Right cardiac atrium (tissue), 5 donors: ENCODE measurements around the gene MTHFD1L. TPM values are rescaled to one million over a fixed set of nuclear protein-coding genes. Genes with fewer than 3 reads are reported as not detected.
"Not testable (repeated sequence)": the region's sequence is repeated elsewhere in the genome, so short reads cannot be mapped to it uniquely, and the experiment has no call there.

Source experiments
- ATAC-seq, 2 donors: fragments of 200-7000 bp; cut with Tn5 transposase; one replicate each; pipeline versions ENCODE4 v1.8.0 to v1.9.1; 2020; ENCODE audit warnings: moderate library complexity in 2 of 2, mild to moderate bottlenecking in 1 of 2
- DNase-seq, 3 donors: peaks; one replicate each; pipeline ENCODE4 v3.0.0-alpha.2; 2020
- H3K27ac ChIP-seq: one replicate; pipeline ENCODE4 v1.5.1; 2013; ENCODE audit warnings: mild to moderate bottlenecking, low read length, control low read depth, moderate library complexity
- H3K27me3 ChIP-seq: one replicate; pipeline ENCODE4 v1.6.1; 2013; ENCODE audit not compliant: control insufficient read depth, insufficient read depth
- H3K4me1 ChIP-seq: one replicate; pipeline ENCODE4 v1.6.1; 2013; ENCODE audit warnings: low read length; ENCODE audit not compliant: control insufficient read depth, insufficient read depth
- H3K4me3 ChIP-seq: one replicate; pipeline ENCODE4 v1.5.1; 2013; ENCODE audit warnings: low read length, control low read depth
- H3K9me3 ChIP-seq: one replicate; pipeline ENCODE4 v1.6.1; 2013; ENCODE audit warnings: low read length; ENCODE audit not compliant: control insufficient read depth
- WGBS: extraction: QIAGEN DNeasy Blood & Tissue Kit; methylation state at CpG from one replicate; pipeline ENCODE4 v1.1.7; 2013; 5-methylcytosine and 5-hydroxymethylcytosine counted together
- intact Hi-C, 4 donors: fragments of 100-400 bp; cut with DNase I; formaldehyde crosslinking; loops; one replicate each; pipeline versions ENCODE4 v1.11.0 to v1.14.0; 2022 to 2023
- long read RNA-seq, 4 donors: library from polyadenylated mRNA; unstranded; transcript quantifications; one replicate each; pipeline ENCODE4 v2.0.0, GENCODE V29; 2020 to 2021
- polyA plus RNA-seq: library from polyadenylated mRNA; stranded (reverse); fragments of 200-250 nt; gene quantifications from one replicate; pipeline ENCODE4 v1.2.3, GENCODE V29; 2013
- total RNA-seq, 4 donors: library from RNA; stranded (reverse); fragmentation: NEBNext Ultra II Directional; extraction: Animal tissue kit (Norgen Biotek cat#: 25700); gene quantifications; one replicate each; pipeline ENCODE4 v1.2.1, GENCODE V29; 2021
- donor health status: healthy with polysubstance abuse.
- donor health status: DM: no; HTN: yes; CAD: no.
- donor health status: DM: no; HTN: no; CAD: no.
- donor health status: DM: no; HTN: yes; CAD: no; lungs with severe emphysema.
- donor health status: DM: yes; HTN: yes; CAD: no.

MTHFD1L gene
- total RNA-seq: 10 to 100 TPM in 1 of 4 donors, 1 to 10 TPM in 3; 3.3 to 18.2 (median 5.3) TPM
- 2.4 TPM for polyA plus RNA-seq
- long read RNA-seq, donor 1, partial matches to known transcripts: 1 of 10 reads
- long read RNA-seq, donor 1, other reads (novel, unspliced or antisense): 6 of 10 reads
- long read RNA-seq, donor 2: 0 reads
- long read RNA-seq, donor 3, partial matches to known transcripts: 23 of 41 reads
- long read RNA-seq, donor 3, other reads (novel, unspliced or antisense): 16 of 41 reads
- long read RNA-seq, donor 4, partial matches to known transcripts: 1 of 4 reads
- long read RNA-seq, donor 4, other reads (novel, unspliced or antisense): 2 of 4 reads

- intact Hi-C loops: no loop called here
- no peaks in the 10 kb centered on the region for H3K4me1 ChIP-seq
- under 1% methylated on average over 79 of the region's 82 CpGs for WGBS
- H3K4me3 ChIP-seq: peak within 1 kb of the TSS; percentile 84
- no peaks in the 10 kb centered on the region for H3K27me3 ChIP-seq
- peak; percentile 78 to 81 for ATAC-seq
- peak; percentile 88 to 92 (median 90) for DNase-seq
- H3K9me3 ChIP-seq: no peaks in the 10 kb centered on the region
- peak within 1 kb of the TSS; percentile 68 for H3K27ac ChIP-seq
These were observed at the start of gene MTHFD1L for GRCh38 chr6:150865406-150866146. TSS of gene MTHFD1L (plus strand) at chr6:150865702. CDS start at chr6:150865823, 121 bp downstream.

- DNase-seq, H3K9me3 ChIP-seq, H3K4me1 ChIP-seq, H3K4me3 ChIP-seq, H3K27me3 ChIP-seq, H3K27ac ChIP-seq, ATAC-seq: not testable (repeated sequence)
- WGBS: 85% methylated on average over 8 of the region's 8 CpGs
- intact Hi-C loops: loop anchor here in 1 of 4 donors (5.0 kb wide), 1 partner anchor 219 kb away; the partner anchor contains the start of gene PLEKHG1
These were observed 48.9 kb upstream of the MTHFD1L start for GRCh38 chr6:150816554-150816953.

DNA sequence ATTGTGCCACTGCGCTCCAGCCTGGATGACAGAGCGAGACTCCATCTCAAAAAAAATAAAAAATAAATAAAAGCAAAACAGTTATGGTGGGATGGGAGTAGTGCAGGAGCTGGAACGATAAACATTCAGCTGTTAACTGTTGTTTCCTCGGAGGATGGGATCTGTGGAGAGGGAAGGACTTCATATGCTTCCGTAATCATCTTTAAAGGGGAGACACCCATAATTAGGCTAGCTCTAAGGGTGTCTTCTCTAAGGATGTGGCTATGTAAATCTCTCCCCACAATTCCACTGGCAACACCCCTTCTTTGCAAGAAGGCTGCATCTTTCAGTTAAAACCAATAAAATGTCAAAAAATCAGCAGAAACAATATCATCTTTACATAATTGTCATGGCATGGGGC is 42.6 kb upstream of the MTHFD1L start:
- intact Hi-C loops: no loop called here
- WGBS: 84% methylated on average over 5 of the region's 5 CpGs
- no peak overlapping the region for H3K27ac ChIP-seq
- DNase-seq (no peak), ATAC-seq (no peak)
- no peak overlapping the region for H3K4me3 ChIP-seq
- H3K27me3 ChIP-seq: no peaks in the 10 kb centered on the region
- no peaks in the 10 kb centered on the region for H3K4me1 ChIP-seq
- no peaks in the 10 kb centered on the region for H3K9me3 ChIP-seq

- ATAC-seq (no peak), DNase-seq (no peak)
- 90% methylated on average over 5 of the region's 5 CpGs for WGBS
- Histone ChIP-seq H3K4me3 (no peak overlapping the region), H3K27me3 (no peaks in the 10 kb centered on the region), H3K9me3 (no peaks in the 10 kb centered on the region), H3K27ac (no peak overlapping the region), H3K4me1 (no peaks in the 10 kb centered on the region)
- intact Hi-C loops: no loop called here
These were observed 38.7 kb upstream of the MTHFD1L start for GRCh38 chr6:150826788-150827187.

DNA sequence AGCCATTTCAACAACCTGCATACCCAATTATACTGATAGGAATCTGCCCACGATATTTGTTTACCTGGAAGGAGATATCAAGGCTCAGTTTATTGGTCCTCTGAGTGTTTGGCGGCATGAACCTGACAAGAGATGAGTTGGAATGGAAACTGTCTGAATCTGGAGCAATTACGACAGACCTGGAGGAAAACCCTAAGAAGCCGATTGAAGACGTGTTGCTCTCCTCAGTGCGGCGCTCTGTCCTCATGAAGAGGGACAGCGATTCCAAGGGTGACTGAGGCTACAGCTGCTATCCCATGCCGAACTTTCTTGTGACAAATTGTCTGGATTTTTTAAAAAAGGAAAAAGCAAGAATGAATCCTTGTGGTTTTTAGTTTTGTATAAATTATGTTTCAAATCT is 37.4 kb upstream of the MTHFD1L start:
- H3K4me1 ChIP-seq, intact Hi-C loops, ATAC-seq, H3K27me3 ChIP-seq, DNase-seq, H3K4me3 ChIP-seq, H3K27ac ChIP-seq, H3K9me3 ChIP-seq: not testable (repeated sequence)
- WGBS: 86% methylated on average over 9 of the region's 9 CpGs

GRCh38 chr6:150830439-150831165 is 34.9 kb upstream of the MTHFD1L start:
- H3K27ac ChIP-seq: no peak overlapping the region
- H3K4me1 ChIP-seq: no peaks in the 10 kb centered on the region
- no peak overlapping the region for H3K4me3 ChIP-seq
- no peak for DNase-seq
- 95% methylated on average over 13 of the region's 13 CpGs for WGBS
- intact Hi-C loops: no loop called here
- H3K27me3 ChIP-seq: no peaks in the 10 kb centered on the region
- ATAC-seq: no peak
- H3K9me3 ChIP-seq: no peaks in the 10 kb centered on the region

DNA sequence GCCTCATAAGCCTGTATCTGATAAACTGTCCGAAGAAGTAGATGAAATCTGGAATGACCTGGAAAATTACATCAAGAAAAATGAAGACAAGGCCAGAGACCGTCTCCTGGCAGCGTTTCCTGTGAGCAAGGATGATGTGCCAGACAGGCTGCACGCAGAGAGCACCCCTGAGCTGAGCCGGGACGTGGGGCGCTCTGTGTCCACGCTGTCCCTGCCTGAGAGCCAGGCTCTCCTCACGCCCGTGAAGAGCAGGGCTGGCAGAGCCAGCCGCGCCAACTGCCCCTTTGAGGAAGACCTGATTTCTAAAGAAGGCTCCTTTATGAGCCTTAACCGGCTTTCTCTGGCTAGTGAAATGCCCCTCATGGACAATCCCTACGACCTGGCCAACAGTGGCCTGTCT is 33.9 kb upstream of the MTHFD1L start:
- DNase-seq: no peak
- intact Hi-C loops: no loop called here
- no peak for ATAC-seq
- Histone ChIP-seq H3K27ac (no peak overlapping the region), H3K4me1 (no peaks in the 10 kb centered on the region), H3K4me3 (no peak overlapping the region), H3K27me3 (no peaks in the 10 kb centered on the region), H3K9me3 (no peaks in the 10 kb centered on the region)
- 94% methylated on average over 14 of the region's 14 CpGs for WGBS

GRCh38 chr6:150835620-150836019 is 29.9 kb upstream of the MTHFD1L start:
- intact Hi-C loops: no loop called here
- Histone ChIP-seq H3K4me1 (no peaks in the 10 kb centered on the region), H3K27ac (no peak overlapping the region), H3K27me3 (no peaks in the 10 kb centered on the region), H3K4me3 (no peak overlapping the region), H3K9me3 (no peaks in the 10 kb centered on the region)
- DNase-seq (no peak), ATAC-seq (no peak)

DNA sequence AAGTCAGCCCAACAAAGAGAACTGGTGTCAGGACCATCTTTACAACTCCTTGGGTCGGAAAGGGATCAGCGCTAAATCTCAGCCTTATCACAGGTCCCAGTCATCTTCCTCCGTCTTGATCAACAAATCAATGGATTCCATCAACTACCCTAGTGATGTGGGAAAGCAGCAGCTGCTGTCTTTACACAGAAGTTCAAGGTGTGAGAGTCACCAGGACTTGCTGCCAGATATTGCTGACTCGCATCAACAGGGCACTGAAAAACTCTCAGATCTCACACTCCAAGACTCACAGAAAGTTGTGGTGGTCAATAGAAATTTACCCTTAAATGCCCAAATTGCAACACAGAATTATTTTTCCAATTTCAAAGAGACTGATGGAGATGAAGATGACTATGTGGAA is 25.3 kb upstream of the MTHFD1L start:
- intact Hi-C loops: no loop called here
- no peak overlapping the region for H3K4me3 ChIP-seq
- DNase-seq (no peak), ATAC-seq (no peak)
- no peaks in the 10 kb centered on the region for H3K27me3 ChIP-seq
- WGBS: 89% methylated on average over 4 of the region's 4 CpGs
- no peaks in the 10 kb centered on the region for H3K4me1 ChIP-seq
- no peak overlapping the region for H3K27ac ChIP-seq
- H3K9me3 ChIP-seq: no peaks in the 10 kb centered on the region

DNA sequence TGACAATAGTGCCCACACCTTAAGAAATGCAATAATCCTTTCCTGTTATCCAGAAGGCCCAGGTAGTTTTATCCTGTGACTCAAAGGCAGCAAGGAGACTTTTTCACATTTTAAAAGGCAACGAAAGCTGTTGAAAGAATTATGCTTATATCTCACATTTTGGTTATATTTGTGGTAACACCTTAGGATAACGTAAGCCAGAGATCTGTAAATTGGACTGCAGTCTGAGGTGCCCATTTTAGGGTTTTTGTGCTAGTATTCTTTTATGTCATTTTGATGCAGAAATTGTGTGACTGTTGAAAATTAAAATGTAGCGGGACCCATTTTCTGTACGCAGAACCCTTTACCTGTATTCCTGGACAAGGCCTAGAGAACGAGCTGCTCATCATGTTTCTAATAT is 24.3 kb upstream of the MTHFD1L start:
- Histone ChIP-seq H3K4me3 (no peak overlapping the region), H3K4me1 (no peaks in the 10 kb centered on the region), H3K9me3 (no peaks in the 10 kb centered on the region), H3K27me3 (no peaks in the 10 kb centered on the region), H3K27ac (no peak overlapping the region)
- WGBS: 95% methylated on average over 5 of the region's 5 CpGs
- intact Hi-C loops: no loop called here
- no peak for ATAC-seq
- no peak for DNase-seq

GRCh38 chr6:150841697-150842096 is 23.8 kb upstream of the MTHFD1L start:
- DNase-seq (no peak), ATAC-seq (no peak)
- Histone ChIP-seq H3K27me3 (no peaks in the 10 kb centered on the region), H3K27ac (no peak overlapping the region), H3K9me3 (no peaks in the 10 kb centered on the region), H3K4me1 (no peaks in the 10 kb centered on the region), H3K4me3 (no peak overlapping the region)
- intact Hi-C loops: no loop called here
- 73% methylated on average over 3 of the region's 3 CpGs for WGBS
